Vagina (tissue), 2 donors: ENCODE measurements around the gene ZNF219.

ENCODE experiments used
- CTCF ChIP-seq, 3 experiments: fragments of 450-650 bp in 2 of 3; fragments of 200-600 bp in 1 of 3; sonication (generic) in 1 of 3; IDR thresholded peaks; one replicate each; pipeline ENCODE4 v1.5.1; 2017 to 2019; ENCODE audit warnings: antibody characterized with exemption in 3 of 3, mild to moderate bottlenecking in 2 of 3, moderate library complexity in 2 of 3
- POLR2AphosphoS5 ChIP-seq, 2 donors: sonication (generic); formaldehyde crosslinking; IDR thresholded peaks; one replicate each; pipeline ENCODE4 v1.9.0; 2017; ENCODE audit warnings: antibody characterized with exemption in 2 of 2, mild to moderate bottlenecking in 2 of 2, low read depth in 1 of 2; ENCODE audit not compliant: insufficient read depth in 1 of 2

DNA sequence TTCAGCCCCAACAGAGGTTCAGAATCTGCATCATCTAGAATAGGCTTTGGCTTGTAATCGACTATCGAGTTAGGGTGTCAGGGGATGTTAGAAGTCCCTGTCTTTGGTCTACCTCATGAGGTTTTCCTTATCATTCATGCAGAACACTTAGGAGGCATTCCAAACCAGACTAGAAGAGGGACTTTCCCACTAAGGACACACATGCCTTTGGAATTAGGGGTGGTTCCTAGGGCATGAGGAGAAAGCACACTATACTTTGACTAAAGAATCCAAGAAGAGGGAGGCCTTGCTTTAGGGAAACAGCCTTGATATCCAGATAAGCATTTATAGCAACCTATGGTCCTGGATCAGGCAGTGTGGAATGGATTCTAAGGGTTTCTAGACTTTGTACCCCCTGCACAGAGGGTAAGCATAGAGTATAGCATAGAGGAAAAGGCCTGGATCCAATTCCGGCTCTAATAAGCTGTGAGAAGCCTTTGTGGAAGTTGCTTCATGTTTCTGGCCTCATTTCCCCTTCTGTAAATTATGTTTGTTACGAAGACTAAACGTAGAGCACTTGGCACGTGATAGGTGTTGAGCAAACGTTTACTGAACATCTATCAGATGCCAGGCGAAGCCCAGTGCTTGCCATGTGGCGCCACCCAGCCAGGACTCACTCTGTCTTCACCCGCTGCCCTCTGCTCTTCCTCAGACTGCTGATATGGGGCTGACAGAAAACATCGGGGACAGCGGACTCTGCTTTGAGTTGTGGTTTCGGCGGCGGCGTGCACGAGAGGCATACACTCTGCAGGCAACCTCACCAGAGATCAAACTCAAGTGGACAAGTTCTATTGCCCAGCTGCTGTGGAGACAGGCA, 13.2 kb downstream of the ZNF219 start:
- TF ChIP-seq CTCF (IDR thresholded peaks at IDR 0.05) (no peak), POLR2AphosphoS5 (IDR thresholded peaks at IDR 0.05; ENCODE audit: insufficient read depth in 1 of 2, low read depth in 1 of 2) (no peak)
